HCT116 (cell line): Measurements from ENCODE around the gene HAND1. TPM values are rescaled to one million over a fixed set of nuclear protein-coding genes. Genes with fewer than 3 reads are reported as not detected.

Experiments
- ATAC-seq: fragments of 200-7000 bp; cut with Tn5 transposase; 2 replicates; pipeline ENCODE4 v1.9.1; 2020; ENCODE audit warnings: mild to moderate bottlenecking, moderate library complexity
- BruUV-seq: library from RNA; stranded (reverse); fragments of 400-500 nt; replicated peaks from 2 replicates; lab custom pipeline; 2021; lab: Mats Ljungman, UMichigan
- CTCF ChIA-PET: fragments of 300-600 bp; sonication (Branson Sonifier 250); formaldehyde crosslinking; loops from one replicate; lab custom pipeline; 2021; ENCODE audit warnings: antibody characterized with exemption; lab: Charles Lee
- POLR2A ChIA-PET: fragments of 300-600, 350-600 bp; sonication (Branson Sonifier 250); formaldehyde crosslinking; loops from one replicate; lab custom pipeline; 2021; ENCODE audit warnings: antibody characterized with exemption; lab: Charles Lee
- RAD21 ChIA-PET, 2 experiments: fragments of 300-600 bp; sonication (Branson Sonifier 250); formaldehyde crosslinking; loops; one replicate each; lab custom pipeline; 2023; ENCODE audit warnings: low total read pairs in 2 of 2; ENCODE audit not compliant: uncharacterized antibody in 2 of 2, unreplicated experiment in 2 of 2, low non-redundant PET in 1 of 2; lab: Charles Lee
- DNase-seq: peaks from one replicate; pipeline ENCODE4 v3.0.0-alpha.2; 2010; ENCODE audit warnings: low read depth, low spot score
- H2AFZ ChIP-seq: fragments of 200-600 bp; shearing (Covaris generic), sonication (generic); 2 replicates; pipeline ENCODE4 v1.6.1; 2017; ENCODE audit warnings: low read depth, mixed run types, mixed read lengths, antibody characterized with exemption, low read length; ENCODE audit not compliant: poor library complexity, severe bottlenecking
- H3K27ac ChIP-seq: 2 replicates; pipeline ENCODE4 v1.5.1; 2012; ENCODE audit warnings: low read depth, low read length
- H3K27me3 ChIP-seq: fragments of 200-600 bp; sonication (generic); 2 replicates; pipeline ENCODE4 v1.6.1; 2016; ENCODE audit warnings: mixed run types, low read length, mixed read lengths; ENCODE audit not compliant: insufficient read depth
- H3K36me3 ChIP-seq, 2 experiments: fragments of 200-500 bp in 1 of 2; fragments of 200-600 bp in 1 of 2; sonication (Bioruptor generic) in 1 of 2; sonication (generic) in 1 of 2; 2 replicates each; pipeline versions ENCODE4 v1.5.1 to v1.6.1; 2014 to 2016; ENCODE audit warnings: low read length in 2 of 2, inconsistent platforms in 1 of 2, mixed read lengths in 1 of 2, mixed run types in 1 of 2; ENCODE audit not compliant: insufficient read depth in 2 of 2, control insufficient read depth in 1 of 2
- H3K4me1 ChIP-seq, 2 experiments: fragments of 200-600 bp in 1 of 2; sonication (generic) in 1 of 2; 2 replicates each; pipeline versions ENCODE4 v1.5.1 to v1.6.1; 2012 to 2017; ENCODE audit warnings: low read length in 2 of 2, inconsistent platforms in 1 of 2, mild to moderate bottlenecking in 1 of 2, mixed read lengths in 1 of 2, mixed run types in 1 of 2, moderate library complexity in 1 of 2; ENCODE audit not compliant: insufficient read depth in 2 of 2, control insufficient read depth in 1 of 2
- H3K4me2 ChIP-seq: fragments of 200-600 bp; sonication (generic); 2 replicates; pipeline ENCODE4 v1.6.1; 2017; ENCODE audit warnings: mixed run types, low read length, mixed read lengths
- H3K4me3 ChIP-seq, 2 experiments: fragments of 200-600 bp in 1 of 2; sonication (generic) in 1 of 2; replicated peaks in 1 of 2; 2 replicates each; pipeline ENCODE4 v1.5.1; 2011 to 2016; ENCODE audit warnings: low read length in 2 of 2, control low read depth in 1 of 2, low read depth in 1 of 2, mild to moderate bottlenecking in 1 of 2, mixed read lengths in 1 of 2, mixed run types in 1 of 2
- H3K79me2 ChIP-seq: fragments of 200-600 bp; sonication (generic); 2 replicates; pipeline ENCODE4 v1.6.1; 2017; ENCODE audit warnings: mild to moderate bottlenecking, mixed run types, low read length, moderate library complexity, mixed read lengths; ENCODE audit not compliant: insufficient read depth
- H3K9ac ChIP-seq: fragments of 200-600 bp; sonication (generic); 2 replicates; pipeline ENCODE4 v1.6.1; 2016; ENCODE audit warnings: low read length, mixed read lengths
- H3K9me2 ChIP-seq: fragments of 200-600 bp; sonication (generic), shearing (Covaris generic); 2 replicates; pipeline ENCODE4 v1.6.1; 2017; ENCODE audit warnings: mixed run types, mild to moderate bottlenecking, moderate library complexity; ENCODE audit not compliant: insufficient read depth
- H3K9me3 ChIP-seq, 2 experiments: fragments of 200-500 bp in 1 of 2; fragments of 200-600 bp in 1 of 2; sonication (Bioruptor generic) in 1 of 2; sonication (generic) in 1 of 2; 2 replicates each; pipeline ENCODE4 v1.6.1; 2014 to 2017; ENCODE audit warnings: low read length in 2 of 2, mixed read lengths in 2 of 2, inconsistent platforms in 1 of 2, low read depth in 1 of 2, mild to moderate bottlenecking in 1 of 2, mixed run types in 1 of 2, moderate library complexity in 1 of 2; ENCODE audit not compliant: control insufficient read depth in 1 of 2, insufficient read depth in 1 of 2
- H4K20me1 ChIP-seq: fragments of 200-600 bp; sonication (generic), shearing (Covaris generic); 2 replicates; pipeline ENCODE4 v1.6.1; 2017; ENCODE audit warnings: mixed run types, mild to moderate bottlenecking, moderate library complexity; ENCODE audit not compliant: insufficient read depth
- ATF3 ChIP-seq: IDR thresholded peaks from 2 replicates; pipeline ENCODE4 v1.6.1; 2012
- CEBPB ChIP-seq: IDR thresholded peaks from 2 replicates; pipeline ENCODE4 v1.6.1; 2012; ENCODE audit warnings: low read depth
- CTCF ChIP-seq, 3 experiments: fragments of 200-600 bp in 1 of 3; sonication (generic) in 1 of 3; IDR thresholded peaks in 2 of 3; conservative IDR thresholded peaks in 1 of 3; 2 replicates each; pipeline ENCODE4 v1.5.1; 2012 to 2017; ENCODE audit warnings: low read depth in 2 of 3, low read length in 2 of 3, antibody characterized with exemption in 1 of 3, borderline replicate concordance in 1 of 3, control low read depth in 1 of 3, mild to moderate bottlenecking in 1 of 3, mixed read lengths in 1 of 3, mixed run types in 1 of 3, moderate library complexity in 1 of 3; ENCODE audit not compliant: insufficient read depth in 1 of 3
- ELF1 ChIP-seq: IDR thresholded peaks from 2 replicates; pipeline ENCODE4 v1.6.1; 2012; ENCODE audit warnings: low read depth, borderline replicate concordance
- EZH2phosphoT487 ChIP-seq: fragments of 200-600 bp; IDR thresholded peaks from 2 replicates; pipeline ENCODE4 v1.6.1; 2018; ENCODE audit warnings: antibody characterized with exemption, borderline replicate concordance
- FOSL1 ChIP-seq: IDR thresholded peaks from 2 replicates; pipeline ENCODE4 v1.6.1; 2012; ENCODE audit warnings: low read depth
- JUND ChIP-seq: IDR thresholded peaks from 2 replicates; pipeline ENCODE4 v1.6.1; 2012
- MAX ChIP-seq: IDR thresholded peaks from 2 replicates; pipeline ENCODE4 v1.6.1; 2012
- POLR2A ChIP-seq: IDR thresholded peaks from 2 replicates; pipeline ENCODE4 v1.7.0; 2011; ENCODE audit warnings: borderline replicate concordance; ENCODE audit not compliant: insufficient read depth, insufficient read length; ENCODE audit errors: extremely low read depth
- POLR2AphosphoS5 ChIP-seq: IDR thresholded peaks from 2 replicates; pipeline ENCODE4 v1.6.1; 2011; ENCODE audit warnings: mild to moderate bottlenecking, low read depth, low read length, moderate library complexity
- RAD21 ChIP-seq: IDR thresholded peaks from 2 replicates; pipeline ENCODE4 v1.6.1; 2012; ENCODE audit warnings: low read depth, mild to moderate bottlenecking
- REST ChIP-seq: IDR thresholded peaks from 2 replicates; pipeline ENCODE4 v1.6.1; 2012; ENCODE audit warnings: low read depth
- SIN3A ChIP-seq: IDR thresholded peaks from 2 replicates; pipeline ENCODE4 v1.6.1; 2012; ENCODE audit warnings: low read depth
- SP1 ChIP-seq: IDR thresholded peaks from 2 replicates; pipeline ENCODE4 v1.6.1; 2012; ENCODE audit warnings: low read depth
- SRF ChIP-seq: IDR thresholded peaks from 2 replicates; pipeline ENCODE4 v1.6.1; 2012; ENCODE audit warnings: low read depth
- TCF7L2 ChIP-seq: IDR thresholded peaks from 2 replicates; pipeline ENCODE4 v1.7.0; 2011; ENCODE audit warnings: borderline replicate concordance, inconsistent platforms; ENCODE audit not compliant: insufficient read depth, insufficient read length; ENCODE audit errors: extremely low read depth
- YY1 ChIP-seq: IDR thresholded peaks from 2 replicates; pipeline ENCODE4 v1.6.1; 2011; ENCODE audit warnings: low read length, low read depth, moderate library complexity, mild to moderate bottlenecking; ENCODE audit not compliant: insufficient replicate concordance; ENCODE audit errors: extremely low read depth
- ZFX ChIP-seq: fragments of 450-650 bp; IDR thresholded peaks from 2 replicates; pipeline ENCODE4 v1.6.1; 2017
- ZNF274 ChIP-seq: fragments of 200-500 bp; sonication (Bioruptor generic); IDR thresholded peaks from 2 replicates; pipeline ENCODE4 v1.6.1; 2014; ENCODE audit warnings: mild to moderate bottlenecking, low read depth, low read length, inconsistent platforms
- intact Hi-C: fragments of 100-400 bp; cut with micrococcal nuclease; formaldehyde crosslinking; loops from 2 replicates; pipeline ENCODE4 v1.10.0; 2022
- total RNA-seq: library from RNA; stranded (reverse); gene quantifications from one replicate; pipeline ENCODE4 v1.2.1, GENCODE V29; 2021; ENCODE audit not compliant: unreplicated experiment

Gene HAND1
- total RNA-seq, 1 experiment from 2014 or later, result not detected

- TF ChIP-seq ZFX (no peak), RAD21 (no peak), ZNF274 (no peak), CTCF (IDR thresholded peaks at IDR 0.05 in 2 of 3, conservative IDR thresholded peaks at IDR 0.05 in 1 of 3; ENCODE audit: borderline replicate concordance in 1 of 3, insufficient read depth in 1 of 3, low read depth in 2 of 3, low read length in 2 of 3) (no peak), MAX (no peak), EZH2phosphoT487 (no peak)
These were observed 35.2 kb downstream of the HAND1 start (continued) for GRCh38 chr5:154442801-154443200.

- Histone ChIP-seq H3K9ac (no peak overlapping the region), H3K27me3 (no peaks in the 10 kb centered on the region), H3K27ac (no peak overlapping the region), H3K79me2 (0 out of 2 replicates have a peak, but pooled peaks cover 4% of the 10 kb centered on the region), H3K9me2 (no peaks in the 10 kb centered on the region), H3K4me3 (no peak overlapping the region), H3K4me1 (peaks cover 0 to 8% of the 10 kb centered on the region in 2 experiments; a peak in 3 of 4 replicates), H3K4me2 (no peak overlapping the region), H4K20me1 (no peaks in the 10 kb centered on the region), H3K36me3 (peaks cover 5 to 10% of the 10 kb centered on the region in 2 experiments; a peak in 3 of 4 replicates), H3K9me3 (no peaks in the 10 kb centered on the region), H2AFZ (no peak overlapping the region)
- ATAC-seq (no peak), DNase-seq (no peak)
- ChIA-PET RAD21 (no interaction called here), CTCF (no interaction called here), POLR2A (no interaction called here)
- no TSS peak for BruUV-seq
- intact Hi-C loops, result no loop called here
- no peak for TF ChIP-seq FOSL1
- no peak for TF ChIP-seq SP1
- TF ChIP-seq RAD21, result no peak
- TF ChIP-seq ATF3, result no peak
- TF ChIP-seq REST, result no peak
- TF ChIP-seq EZH2phosphoT487, result no peak
- TF ChIP-seq SIN3A, result no peak
- no peak for TF ChIP-seq POLR2A
- no peak for TF ChIP-seq YY1
- TF ChIP-seq TCF7L2, result no peak
- TF ChIP-seq SRF, result no peak
- TF ChIP-seq ZNF274, result no peak
- TF ChIP-seq MAX, result no peak
- TF ChIP-seq CEBPB, result no peak
- TF ChIP-seq ELF1, result no peak
- TF ChIP-seq POLR2AphosphoS5, result no peak
- no peak for TF ChIP-seq JUND
These were observed 37.5 kb downstream of the HAND1 start for GRCh38 chr5:154440540-154440939.
